ENCODE results near the gene SLC12A8. TPM values are rescaled to one million over a fixed set of nuclear protein-coding genes. Genes with fewer than 3 reads are reported as not detected.

The SLC12A8 gene
- total RNA-seq, 4 donors from 2014 or later = 5.4 to 10.5 (median 6.8) TPM

DNA sequence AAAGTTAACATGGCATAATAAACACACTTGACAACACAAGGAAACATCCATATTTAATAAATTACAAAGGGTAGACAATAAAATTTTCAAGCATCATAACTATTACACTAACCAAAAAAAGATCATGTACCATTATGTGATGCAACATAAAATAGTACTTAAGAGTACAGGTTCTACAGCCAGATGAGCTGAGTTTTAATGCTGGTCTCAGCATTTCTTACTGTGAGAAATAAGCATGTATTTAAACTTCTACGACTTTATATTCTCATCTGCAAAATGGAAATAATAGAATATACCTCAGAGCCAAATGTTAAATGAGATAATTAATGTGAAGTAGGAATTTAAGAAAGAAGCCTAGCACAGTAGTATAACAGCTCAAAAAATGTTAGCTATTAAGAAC is 33.7 kb upstream of the SLC12A8 start:
- in situ Hi-C loops (cut with MboI; ENCODE audit: low pct_ligation_motif_present in 1 of 4, low pct_unique_long_range_greater_than_20kb in 1 of 4, low sequenced_read_pairs in 3 of 4) = no loop called here
- WGBS, 2 donors (ENCODE audit: low coverage in 1 of 2) = 97 to 100% methylated on average over 1 of the region's 1 CpG
- Histone ChIP-seq H3K9me3 (no peaks in the 10 kb centered on the region), H3K36me3 (no peaks in the 10 kb centered on the region), H3K27ac (no peak overlapping the region), H3K4me1 (no peaks in the 10 kb centered on the region), H3K27me3 (no peaks in the 10 kb centered on the region), H3K4me3 (no peak overlapping the region)
- no peak for TF ChIP-seq EP300 (IDR thresholded peaks at IDR 0.05; ENCODE audit: low read depth)
- TF ChIP-seq POLR2A (IDR thresholded peaks at IDR 0.05) = no peak
- no peak for TF ChIP-seq POLR2AphosphoS5 (IDR thresholded peaks at IDR 0.05)
- TF ChIP-seq, protein P1, sequence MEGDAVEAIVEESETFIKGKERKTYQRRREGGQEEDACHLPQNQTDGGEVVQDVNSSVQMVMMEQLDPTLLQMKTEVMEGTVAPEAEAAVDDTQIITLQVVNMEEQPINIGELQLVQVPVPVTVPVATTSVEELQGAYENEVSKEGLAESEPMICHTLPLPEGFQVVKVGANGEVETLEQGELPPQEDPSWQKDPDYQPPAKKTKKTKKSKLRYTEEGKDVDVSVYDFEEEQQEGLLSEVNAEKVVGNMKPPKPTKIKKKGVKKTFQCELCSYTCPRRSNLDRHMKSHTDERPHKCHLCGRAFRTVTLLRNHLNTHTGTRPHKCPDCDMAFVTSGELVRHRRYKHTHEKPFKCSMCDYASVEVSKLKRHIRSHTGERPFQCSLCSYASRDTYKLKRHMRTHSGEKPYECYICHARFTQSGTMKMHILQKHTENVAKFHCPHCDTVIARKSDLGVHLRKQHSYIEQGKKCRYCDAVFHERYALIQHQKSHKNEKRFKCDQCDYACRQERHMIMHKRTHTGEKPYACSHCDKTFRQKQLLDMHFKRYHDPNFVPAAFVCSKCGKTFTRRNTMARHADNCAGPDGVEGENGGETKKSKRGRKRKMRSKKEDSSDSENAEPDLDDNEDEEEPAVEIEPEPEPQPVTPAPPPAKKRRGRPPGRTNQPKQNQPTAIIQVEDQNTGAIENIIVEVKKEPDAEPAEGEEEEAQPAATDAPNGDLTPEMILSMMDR (IDR thresholded peaks at IDR 0.05) = no peak
- intact Hi-C loops (cut with DNase I; ENCODE audit: low total_unique reads) = no loop called here
- no peak for DNase-seq

DNA sequence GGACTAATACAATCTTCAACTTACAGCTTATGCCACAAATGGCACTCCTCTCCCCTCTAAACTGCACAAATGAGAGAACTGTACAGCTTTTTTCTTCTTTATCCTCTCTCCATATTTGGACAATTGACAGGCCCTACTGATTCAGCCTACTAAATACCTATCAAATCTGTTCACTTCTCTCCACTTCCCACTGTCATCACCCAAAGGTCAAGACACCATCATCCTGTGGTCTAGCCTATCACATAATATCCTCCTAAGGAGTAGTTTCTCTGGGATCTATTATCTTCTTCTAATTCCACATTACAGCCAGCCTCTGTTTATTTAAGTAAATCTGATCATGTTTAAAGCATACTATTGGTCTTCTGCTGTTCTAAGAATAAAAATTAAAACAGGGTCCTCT is 33.0 kb upstream of the SLC12A8 start:
- DNase-seq = no peak
- Histone ChIP-seq H3K4me3 (no peak overlapping the region), H3K9me3 (no peaks in the 10 kb centered on the region), H3K36me3 (no peaks in the 10 kb centered on the region), H3K27ac (no peak overlapping the region), H3K27me3 (no peaks in the 10 kb centered on the region), H3K4me1 (no peaks in the 10 kb centered on the region)
- TF ChIP-seq POLR2A (IDR thresholded peaks at IDR 0.05) = no peak
- no peak for TF ChIP-seq POLR2AphosphoS5 (IDR thresholded peaks at IDR 0.05)
- no peak for TF ChIP-seq EP300 (IDR thresholded peaks at IDR 0.05; ENCODE audit: low read depth)
- TF ChIP-seq, protein P1 (IDR thresholded peaks at IDR 0.05) = no peak
- in situ Hi-C loops (cut with MboI; ENCODE audit: low pct_ligation_motif_present in 1 of 4, low pct_unique_long_range_greater_than_20kb in 1 of 4, low sequenced_read_pairs in 3 of 4) (no loop called here), intact Hi-C loops (cut with DNase I; ENCODE audit: low total_unique reads) (no loop called here)

GRCh38 chr3:125240496-125240895 is 27.9 kb upstream of the SLC12A8 start:
- no peak overlapping the region for H3K27ac ChIP-seq
- 67 to 82% methylated on average over 4 of the region's 4 CpGs for WGBS, 2 donors (ENCODE audit: low coverage in 1 of 2)
- H3K4me3 ChIP-seq = no peak overlapping the region
- DNase-seq = no peak
- no peaks in the 10 kb centered on the region for H3K9me3 ChIP-seq
- TF ChIP-seq POLR2AphosphoS5 (IDR thresholded peaks at IDR 0.05) (no peak), POLR2A (IDR thresholded peaks at IDR 0.05) (no peak), EP300 (IDR thresholded peaks at IDR 0.05; ENCODE audit: low read depth) (no peak)
- TF ChIP-seq, protein P1 (IDR thresholded peaks at IDR 0.05) = no peak
- no peaks in the 10 kb centered on the region for H3K4me1 ChIP-seq
- no peaks in the 10 kb centered on the region for H3K27me3 ChIP-seq
- intact Hi-C loops (cut with DNase I; ENCODE audit: low total_unique reads) (no loop called here), in situ Hi-C loops (cut with MboI; ENCODE audit: low pct_ligation_motif_present in 1 of 4, low pct_unique_long_range_greater_than_20kb in 1 of 4, low sequenced_read_pairs in 3 of 4) (no loop called here)
- H3K36me3 ChIP-seq = no peaks in the 10 kb centered on the region

DNA sequence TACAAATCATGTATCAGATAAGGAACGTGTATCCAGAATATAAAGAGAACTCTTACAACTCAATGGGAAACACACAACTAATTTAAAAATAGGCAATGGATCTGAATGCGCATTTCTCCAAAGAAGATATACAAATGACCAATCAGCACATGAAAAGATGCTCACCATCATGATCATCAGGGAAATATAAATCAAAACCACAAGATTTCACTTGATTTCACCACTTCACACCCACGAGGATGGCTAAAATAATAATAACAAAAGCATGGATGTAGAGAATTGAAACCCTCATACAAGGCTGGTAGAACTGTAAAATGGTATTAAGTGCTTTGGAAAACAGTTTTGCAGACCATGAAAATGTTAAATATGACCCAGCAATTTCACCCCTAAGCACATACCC is 26.7 kb upstream of the SLC12A8 start:
- H3K27ac ChIP-seq = no peak overlapping the region
- no peaks in the 10 kb centered on the region for H3K4me1 ChIP-seq
- no peak for TF ChIP-seq EP300 (IDR thresholded peaks at IDR 0.05; ENCODE audit: low read depth)
- no peak for TF ChIP-seq POLR2AphosphoS5 (IDR thresholded peaks at IDR 0.05)
- TF ChIP-seq, protein P1 (IDR thresholded peaks at IDR 0.05) = no peak
- no peak for TF ChIP-seq POLR2A (IDR thresholded peaks at IDR 0.05)
- in situ Hi-C loops (cut with MboI; ENCODE audit: low pct_ligation_motif_present in 1 of 4, low pct_unique_long_range_greater_than_20kb in 1 of 4, low sequenced_read_pairs in 3 of 4) = no loop called here
- DNase-seq = no peak
- WGBS, 2 donors (ENCODE audit: low coverage in 1 of 2) = 70 to 80% methylated on average over 3 of the region's 3 CpGs
- no peaks in the 10 kb centered on the region for H3K27me3 ChIP-seq
- no peaks in the 10 kb centered on the region for H3K9me3 ChIP-seq
- no peak overlapping the region for H3K4me3 ChIP-seq
- no peaks in the 10 kb centered on the region for H3K36me3 ChIP-seq
- intact Hi-C loops (cut with DNase I; ENCODE audit: low total_unique reads) = no loop called here
